ENCODE results near the gene ZNF579. TPM values are rescaled to one million over a fixed set of nuclear protein-coding genes. Genes with fewer than 3 reads are reported as not detected.
"Not testable (repeated sequence)": the region's sequence is repeated elsewhere in the genome, so short reads cannot be mapped to it uniquely, and the experiment has no call there.

The ZNF579 gene
- total and polyA plus RNA-seq, 4 donors: 2.1 to 25.3 (median 17.4) TPM

DNA sequence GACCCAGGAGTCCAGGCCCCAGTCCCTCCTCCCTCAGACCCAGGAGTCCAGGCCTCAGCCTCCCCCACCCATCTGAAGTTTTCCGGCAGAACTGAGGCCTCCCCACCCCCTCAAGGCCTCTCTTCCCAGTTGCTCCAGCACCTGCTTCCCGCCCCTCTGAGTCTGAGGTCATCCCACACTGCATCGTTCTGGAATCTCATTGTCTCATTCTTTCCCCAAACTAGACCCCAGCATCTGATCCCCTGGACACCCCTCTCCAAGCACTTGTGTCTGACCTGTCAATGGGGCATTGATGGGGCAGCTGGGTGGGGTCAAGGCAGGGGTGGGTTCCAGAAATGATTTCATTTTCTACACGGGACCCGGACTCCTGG lies 42.9 kb downstream of the ZNF579 start:
- Histone ChIP-seq H3K27ac (ENCODE audit: low read depth, low read length) (no peak overlapping the region), H3K4me3 (ENCODE audit: low read depth, low read length) (no peak overlapping the region), H3K36me3 (ENCODE audit: control insufficient read depth, insufficient read depth, low read length) (no peaks in the 10 kb centered on the region), H3K4me1 (ENCODE audit: control insufficient read depth, insufficient read depth, low read length) (no peaks in the 10 kb centered on the region), H3K27me3 (ENCODE audit: control insufficient read depth, insufficient read depth, low read length) (no peaks in the 10 kb centered on the region), H3K9me3 (ENCODE audit: control insufficient read depth, insufficient read depth, low read length) (no peaks in the 10 kb centered on the region)
- 65% methylated on average over 2 of the region's 5 CpGs for WGBS (ENCODE audit: insufficient coverage)
- no peak for DNase-seq (ENCODE audit: low read depth in 4 of 6, low spot score in 6 of 6)

DNA sequence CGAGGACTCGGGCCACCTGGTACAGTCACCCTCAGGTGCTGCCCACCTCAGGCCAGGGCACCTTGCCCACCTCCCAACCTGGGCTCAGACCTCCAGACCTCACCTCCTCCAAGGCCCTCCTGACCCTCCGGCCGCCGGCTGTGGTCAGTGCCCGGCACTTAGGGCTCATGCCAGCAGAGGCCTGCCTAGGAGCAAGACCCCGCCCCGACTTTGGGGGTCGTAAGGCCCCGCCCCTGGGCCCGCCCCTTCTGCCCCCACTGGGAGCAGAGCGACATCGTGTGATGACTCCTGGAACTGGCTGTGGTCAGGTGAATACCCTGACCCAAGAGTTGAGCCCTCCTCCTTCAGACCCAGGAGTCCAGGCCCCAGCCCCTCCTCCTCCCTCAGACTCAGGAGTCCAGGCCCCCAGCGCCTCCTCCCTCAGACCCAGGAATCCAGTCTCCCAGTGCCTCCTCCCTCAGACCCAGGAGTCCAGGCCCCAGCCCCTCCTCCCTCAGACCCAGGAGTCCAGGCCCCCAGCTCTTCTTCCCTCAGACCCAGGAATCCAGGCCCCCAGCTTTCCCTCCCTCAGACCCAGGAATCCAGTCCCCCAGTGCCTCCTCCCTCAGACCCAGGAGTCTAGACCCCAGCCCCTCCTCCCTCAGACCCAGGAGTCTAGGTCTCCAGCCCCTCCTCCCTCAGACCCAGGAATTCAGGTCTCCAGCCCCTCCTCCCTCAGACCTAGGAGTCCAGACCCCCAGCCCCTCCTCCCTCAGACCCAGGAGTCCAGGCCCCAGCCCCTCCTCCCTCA lies 43.5 kb downstream of the ZNF579 start, which contains the start of gene SBK2:
Gene SBK2, minus strand, starts transcription at position 183 of the 790 bp plus-strand sequence. CDS start 839 bp downstream, outside the sequence.
- Histone ChIP-seq H3K36me3 (ENCODE audit: control insufficient read depth, insufficient read depth, low read length) (no peaks in the 10 kb centered on the region), H3K4me3 (ENCODE audit: low read depth, low read length) (no peak within 1 kb of the TSS), H3K27me3 (ENCODE audit: control insufficient read depth, insufficient read depth, low read length) (no peaks in the 10 kb centered on the region), H3K27ac (ENCODE audit: low read depth, low read length) (no peak within 1 kb of the TSS), H3K9me3 (ENCODE audit: control insufficient read depth, insufficient read depth, low read length) (no peaks in the 10 kb centered on the region), H3K4me1 (ENCODE audit: control insufficient read depth, insufficient read depth, low read length) (no peaks in the 10 kb centered on the region)
- 23% methylated on average over 14 of the region's 14 CpGs for WGBS (ENCODE audit: insufficient coverage)
- DNase-seq (ENCODE audit: low read depth in 4 of 6, low spot score in 6 of 6): no peak

DNA sequence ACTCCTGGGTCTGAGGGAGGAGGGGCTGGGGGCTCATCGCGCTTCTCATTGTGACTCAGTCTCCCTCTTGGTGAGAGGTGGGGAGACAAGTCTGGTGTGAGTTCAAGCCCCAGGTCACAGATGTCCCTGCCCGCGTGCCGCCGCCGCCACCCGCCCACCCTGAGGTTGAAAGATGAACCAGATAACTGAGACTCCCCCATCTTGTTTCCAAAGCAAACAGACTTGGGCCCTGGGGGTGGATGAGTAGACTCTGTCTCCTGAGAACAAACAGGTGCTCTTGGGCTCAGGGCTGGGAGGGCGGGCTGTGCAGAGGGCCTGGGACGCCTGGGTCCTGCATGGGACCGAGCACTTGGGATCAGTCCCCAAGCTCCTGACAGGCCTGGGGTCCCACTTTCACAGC lies 44.3 kb downstream of the ZNF579 start:
- 85% methylated on average over 3 of the region's 11 CpGs for WGBS (ENCODE audit: insufficient coverage)
- no peaks in the 10 kb centered on the region for H3K27me3 ChIP-seq (ENCODE audit: control insufficient read depth, insufficient read depth, low read length)
- H3K4me3 ChIP-seq (ENCODE audit: low read depth, low read length): no peak overlapping the region
- no peak overlapping the region for H3K27ac ChIP-seq (ENCODE audit: low read depth, low read length)
- no peaks in the 10 kb centered on the region for H3K9me3 ChIP-seq (ENCODE audit: control insufficient read depth, insufficient read depth, low read length)
- no peaks in the 10 kb centered on the region for H3K36me3 ChIP-seq (ENCODE audit: control insufficient read depth, insufficient read depth, low read length)
- DNase-seq (ENCODE audit: low read depth in 4 of 6, low spot score in 6 of 6): no peak
- H3K4me1 ChIP-seq (ENCODE audit: control insufficient read depth, insufficient read depth, low read length): no peaks in the 10 kb centered on the region

DNA sequence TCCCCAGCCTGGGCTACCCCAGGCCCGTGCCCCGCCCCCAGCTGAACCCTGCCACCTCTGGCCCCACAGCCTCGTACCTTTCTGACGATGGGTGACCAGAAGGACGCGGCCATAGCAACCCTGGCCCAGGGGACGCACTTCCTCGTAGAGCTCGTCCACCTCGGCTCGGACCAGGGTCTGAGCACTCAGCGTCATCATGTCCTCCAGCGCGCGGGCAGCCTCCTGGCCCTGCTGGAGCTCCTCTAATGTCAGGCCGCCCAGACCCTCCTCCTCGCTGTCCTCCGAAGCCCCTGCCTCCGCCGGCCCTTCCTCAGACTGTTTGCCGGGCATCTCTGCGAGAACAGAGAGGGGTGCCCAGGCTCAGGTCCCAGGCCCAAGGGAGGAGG lies 44.7 kb downstream of the ZNF579 start:
- no peaks in the 10 kb centered on the region for H3K27me3 ChIP-seq (ENCODE audit: control insufficient read depth, insufficient read depth, low read length)
- H3K4me3 ChIP-seq (ENCODE audit: low read depth, low read length): no peak overlapping the region
- no peak overlapping the region for H3K27ac ChIP-seq (ENCODE audit: low read depth, low read length)
- H3K4me1 ChIP-seq (ENCODE audit: control insufficient read depth, insufficient read depth, low read length): no peaks in the 10 kb centered on the region
- 82% methylated on average over 21 of the region's 22 CpGs for WGBS (ENCODE audit: insufficient coverage)
- no peak for DNase-seq (ENCODE audit: low read depth in 4 of 6, low spot score in 6 of 6)
- H3K9me3 ChIP-seq (ENCODE audit: control insufficient read depth, insufficient read depth, low read length): no peaks in the 10 kb centered on the region
- H3K36me3 ChIP-seq (ENCODE audit: control insufficient read depth, insufficient read depth, low read length): no peaks in the 10 kb centered on the region

DNA sequence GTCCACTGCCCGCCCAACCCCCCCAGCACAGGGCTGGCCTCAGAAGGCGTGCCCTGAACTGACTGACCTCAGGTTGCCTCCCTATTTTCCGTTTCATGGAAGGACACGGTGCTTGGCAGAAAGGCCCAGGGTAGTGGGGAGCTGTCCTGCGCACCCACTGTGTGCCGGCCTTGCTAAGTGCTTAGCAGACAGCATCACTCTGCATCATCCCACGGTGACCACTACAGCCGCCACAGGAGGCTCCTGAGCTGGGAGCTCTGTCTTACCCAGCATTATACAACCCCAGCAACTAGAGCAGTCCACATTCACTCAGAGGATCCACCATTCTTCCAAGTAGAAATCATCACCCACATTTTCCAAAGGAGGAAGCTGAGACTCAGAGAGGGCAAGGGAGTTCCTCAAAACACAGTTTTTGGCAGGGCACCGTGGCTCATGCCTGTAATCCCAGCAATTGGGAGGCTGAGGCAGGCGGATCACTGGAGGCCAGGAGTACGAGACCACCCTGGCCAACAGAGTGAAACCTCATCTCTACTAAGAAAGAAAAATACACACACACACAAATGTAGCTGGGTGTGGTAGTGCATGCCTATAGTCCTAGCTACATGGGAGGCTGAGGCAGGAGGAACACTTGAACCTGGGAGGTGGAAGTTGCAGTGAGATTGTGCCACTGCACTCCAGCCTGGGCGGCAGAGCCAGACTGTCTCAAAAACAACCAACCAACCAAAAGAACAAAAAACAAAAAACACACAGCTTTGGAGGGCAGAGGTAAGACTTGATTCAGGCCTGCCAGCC lies 45.3 kb downstream of the ZNF579 start:
- WGBS (ENCODE audit: insufficient coverage): 81% methylated on average over 9 of the region's 12 CpGs
- Histone ChIP-seq H3K27me3 (ENCODE audit: control insufficient read depth, insufficient read depth, low read length) (no peaks in the 10 kb centered on the region), H3K27ac (ENCODE audit: low read depth, low read length) (no peak overlapping the region), H3K9me3 (ENCODE audit: control insufficient read depth, insufficient read depth, low read length) (no peaks in the 10 kb centered on the region), H3K36me3 (ENCODE audit: control insufficient read depth, insufficient read depth, low read length) (no peaks in the 10 kb centered on the region), H3K4me1 (ENCODE audit: control insufficient read depth, insufficient read depth, low read length) (no peaks in the 10 kb centered on the region), H3K4me3 (ENCODE audit: low read depth, low read length) (no peak overlapping the region)
- no peak for DNase-seq (ENCODE audit: low read depth in 4 of 6, low spot score in 6 of 6)

DNA sequence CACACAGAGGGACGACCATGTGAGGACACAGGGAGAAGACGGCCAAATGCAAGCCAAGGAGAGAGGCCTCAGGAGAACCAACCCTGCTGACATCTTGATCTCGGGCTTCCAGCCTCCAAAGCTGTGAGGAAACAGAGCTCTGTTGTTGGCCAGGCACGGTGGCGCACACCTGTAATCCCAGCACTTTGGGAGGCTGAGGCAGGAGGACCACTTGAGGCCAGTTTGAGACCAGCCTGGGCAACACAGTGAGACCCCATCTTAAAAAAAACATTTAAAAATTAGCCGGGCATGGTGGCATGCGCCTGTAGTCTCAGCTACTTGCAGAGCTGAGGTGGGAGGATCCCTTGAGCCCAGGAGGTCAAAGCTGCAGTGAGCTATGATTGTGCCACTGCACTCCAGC lies 46.4 kb downstream of the ZNF579 start:
- not testable (repeated sequence) for H3K27me3 ChIP-seq (ENCODE audit: control insufficient read depth, insufficient read depth, low read length); H3K4me3 ChIP-seq (ENCODE audit: low read depth, low read length); H3K36me3 ChIP-seq (ENCODE audit: control insufficient read depth, insufficient read depth, low read length); DNase-seq (ENCODE audit: low read depth in 4 of 6, low spot score in 6 of 6); H3K4me1 ChIP-seq (ENCODE audit: control insufficient read depth, insufficient read depth, low read length); H3K27ac ChIP-seq (ENCODE audit: low read depth, low read length); H3K9me3 ChIP-seq (ENCODE audit: control insufficient read depth, insufficient read depth, low read length)
- 89% methylated on average over 7 of the region's 7 CpGs for WGBS (ENCODE audit: insufficient coverage)

DNA sequence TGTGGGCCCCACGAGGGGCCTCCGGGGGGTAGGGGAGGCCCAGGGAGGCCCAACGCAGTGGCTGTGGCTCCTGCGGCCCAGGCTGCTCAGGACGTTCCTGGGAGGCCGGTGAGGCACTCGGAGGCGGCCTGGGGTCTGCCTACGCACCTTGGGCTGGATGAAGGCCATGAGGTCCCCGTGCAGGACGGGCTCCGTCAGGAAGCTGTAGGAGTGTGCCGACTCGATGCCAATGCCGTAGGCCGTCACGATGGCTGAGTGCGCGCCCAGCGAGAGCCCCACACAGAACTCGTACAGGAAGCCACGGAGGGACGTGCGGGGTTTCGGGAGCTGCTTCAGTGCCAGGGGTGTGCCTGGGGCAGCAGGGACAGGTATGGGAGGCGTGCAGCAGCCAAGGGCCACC lies 49.7 kb downstream of the ZNF579 start:
- WGBS (ENCODE audit: insufficient coverage): 92% methylated on average over 25 of the region's 26 CpGs
- DNase-seq (ENCODE audit: low read depth in 4 of 6, low spot score in 6 of 6): no peak
- Histone ChIP-seq H3K27me3 (ENCODE audit: control insufficient read depth, insufficient read depth, low read length) (no peaks in the 10 kb centered on the region), H3K4me1 (ENCODE audit: control insufficient read depth, insufficient read depth, low read length) (peaks cover 12% of the 10 kb centered on the region), H3K9me3 (ENCODE audit: control insufficient read depth, insufficient read depth, low read length) (no peaks in the 10 kb centered on the region), H3K27ac (ENCODE audit: low read depth, low read length) (no peak overlapping the region), H3K36me3 (ENCODE audit: control insufficient read depth, insufficient read depth, low read length) (peaks cover 3% of the 10 kb centered on the region), H3K4me3 (ENCODE audit: low read depth, low read length) (no peak overlapping the region)

DNA sequence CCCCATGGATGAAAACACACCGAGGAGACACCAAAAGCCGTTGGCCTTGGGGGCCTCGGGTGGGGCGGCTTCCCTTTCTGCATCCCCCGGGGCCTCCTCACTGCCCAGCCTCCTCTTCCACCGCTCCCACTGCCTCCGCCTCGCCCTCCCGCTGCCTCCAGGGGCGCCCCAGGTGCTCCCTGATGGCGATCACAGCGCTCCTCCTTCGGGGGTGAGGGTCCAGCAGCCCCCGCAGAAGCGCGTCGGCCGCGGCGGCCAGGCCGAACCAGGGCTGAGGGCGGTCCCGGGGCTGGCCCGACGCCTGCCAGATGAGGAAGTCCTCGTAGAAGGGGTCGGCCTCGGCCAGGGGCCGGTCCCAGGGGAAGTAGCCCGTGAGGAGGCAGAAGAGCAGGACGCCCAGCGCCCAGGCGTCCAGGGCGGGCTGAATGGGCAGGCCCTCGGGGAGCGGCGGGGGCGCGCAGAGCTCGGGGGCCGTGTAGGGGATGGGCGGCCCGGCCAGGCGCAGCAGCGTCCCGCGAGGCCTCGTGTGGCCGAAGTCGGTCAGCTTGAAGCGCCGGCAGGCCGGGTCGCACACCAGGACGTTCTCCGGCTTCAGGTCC lies 50.9 kb downstream of the ZNF579 start:
- Histone ChIP-seq H3K27ac (ENCODE audit: low read depth, low read length) (no peak overlapping the region), H3K9me3 (ENCODE audit: control insufficient read depth, insufficient read depth, low read length) (no peaks in the 10 kb centered on the region), H3K36me3 (ENCODE audit: control insufficient read depth, insufficient read depth, low read length) (peaks cover 3% of the 10 kb centered on the region), H3K27me3 (ENCODE audit: control insufficient read depth, insufficient read depth, low read length) (no peaks in the 10 kb centered on the region), H3K4me3 (ENCODE audit: low read depth, low read length) (no peak overlapping the region), H3K4me1 (ENCODE audit: control insufficient read depth, insufficient read depth, low read length) (peaks cover 12% of the 10 kb centered on the region)
- WGBS (ENCODE audit: insufficient coverage): 88% methylated on average over 56 of the region's 56 CpGs
- no peak for DNase-seq (ENCODE audit: low read depth in 4 of 6, low spot score in 6 of 6)

DNA sequence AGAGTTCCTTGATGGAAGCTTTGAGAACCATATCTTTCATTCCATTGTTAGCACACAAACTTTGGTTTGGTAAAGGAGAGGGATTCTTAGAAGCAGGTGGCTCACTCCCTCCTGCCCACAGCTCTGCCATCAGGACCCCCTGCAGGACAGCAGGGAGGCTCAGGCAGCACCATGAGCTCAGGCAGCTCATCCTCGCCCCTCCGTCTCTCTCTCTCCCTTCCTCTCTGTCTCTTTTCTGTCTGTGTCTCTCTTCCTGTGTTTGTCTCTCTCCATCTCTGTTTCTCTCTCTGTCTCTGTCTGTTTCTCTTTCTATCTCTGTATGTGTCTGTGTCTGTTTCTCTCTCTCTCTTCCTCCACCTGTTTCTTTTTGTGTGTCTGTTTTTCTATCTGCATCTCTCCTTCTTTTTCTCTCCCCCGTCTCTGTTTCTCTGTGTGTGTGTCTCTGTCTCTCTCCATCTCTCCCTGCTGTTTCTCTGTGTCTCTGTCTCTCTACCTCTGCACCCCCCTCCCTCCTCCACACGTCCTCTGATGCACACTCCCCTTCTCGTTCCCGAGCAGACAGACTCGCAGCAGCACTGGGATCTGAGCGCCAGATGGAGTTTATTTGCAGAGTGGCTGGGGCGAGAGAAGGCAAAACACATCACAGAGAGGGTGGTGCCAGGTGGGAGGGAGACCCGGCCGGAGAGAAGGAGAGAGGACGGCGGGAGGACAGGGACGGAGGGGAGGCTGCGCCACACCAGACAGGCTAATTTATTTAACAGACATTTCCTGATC lies 52.4 kb downstream of the ZNF579 start:
- Histone ChIP-seq H3K27ac (ENCODE audit: low read depth, low read length) (no peak overlapping the region), H3K4me1 (ENCODE audit: control insufficient read depth, insufficient read depth, low read length) (peaks cover 12% of the 10 kb centered on the region), H3K27me3 (ENCODE audit: control insufficient read depth, insufficient read depth, low read length) (no peaks in the 10 kb centered on the region), H3K4me3 (ENCODE audit: low read depth, low read length) (no peak overlapping the region), H3K9me3 (ENCODE audit: control insufficient read depth, insufficient read depth, low read length) (no peaks in the 10 kb centered on the region), H3K36me3 (ENCODE audit: control insufficient read depth, insufficient read depth, low read length) (peaks cover 3% of the 10 kb centered on the region)
- 50% methylated on average over 5 of the region's 15 CpGs for WGBS (ENCODE audit: insufficient coverage)
- DNase-seq (ENCODE audit: low read depth in 4 of 6, low spot score in 6 of 6): peak in 2 of 6 donors; percentile 38 to 41

Data from spinal cord (tissue), 10 donors.